Islet of Langerhans (tissue), 1 donor: ENCODE data around the gene S100A16.
"Not testable (repeated sequence)": the region's sequence is repeated elsewhere in the genome, so short reads cannot be mapped to it uniquely, and the experiment has no call there.

Experiments
- FAIRE-seq: peaks from one replicate; lab custom pipeline; 2011; peaks lifted over from hg19 to GRCh38; lab: Jason Lieb, UNC

S100A16 gene

GRCh38 chr1:153562021-153562420 lies 50.9 kb downstream of the S100A16 start:
- FAIRE-seq: not testable (repeated sequence)

GRCh38 chr1:153561466-153561985 lies 51.4 kb downstream of the S100A16 start:
- no peak for FAIRE-seq

DNA sequence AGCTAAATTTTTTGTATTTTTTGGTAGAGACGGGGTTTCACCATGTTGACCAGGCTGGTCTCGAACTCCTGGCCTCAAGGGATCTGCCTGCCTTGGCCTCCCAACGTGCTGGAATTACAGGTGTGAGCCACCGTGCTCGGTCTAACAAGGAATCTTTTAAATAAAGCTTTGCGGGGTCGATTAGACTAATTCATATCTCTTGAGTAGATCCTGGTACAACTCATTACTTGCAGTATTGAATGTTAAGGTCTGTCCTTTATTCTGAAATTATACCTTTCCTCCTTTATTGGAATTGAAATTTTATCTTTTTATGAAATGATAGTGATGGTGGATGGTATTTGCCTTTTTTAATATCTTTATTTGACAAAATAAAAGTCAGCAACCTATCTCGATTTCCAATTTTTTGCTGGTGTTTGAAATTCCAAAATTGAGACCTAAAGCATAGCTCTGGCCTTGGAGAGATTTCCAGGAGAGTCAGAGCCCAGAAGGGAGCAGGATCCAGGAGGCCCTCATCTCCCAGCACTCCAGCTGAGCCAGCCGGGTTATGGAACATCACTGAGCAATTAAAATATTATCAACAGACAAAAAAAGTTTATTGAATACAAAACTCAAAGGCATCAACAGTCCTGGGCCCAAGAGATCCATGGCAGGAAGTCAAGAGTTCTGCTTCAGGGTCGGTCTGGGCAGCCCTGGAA lies 52.0 kb downstream of the S100A16 start:
- no peak for FAIRE-seq

DNA sequence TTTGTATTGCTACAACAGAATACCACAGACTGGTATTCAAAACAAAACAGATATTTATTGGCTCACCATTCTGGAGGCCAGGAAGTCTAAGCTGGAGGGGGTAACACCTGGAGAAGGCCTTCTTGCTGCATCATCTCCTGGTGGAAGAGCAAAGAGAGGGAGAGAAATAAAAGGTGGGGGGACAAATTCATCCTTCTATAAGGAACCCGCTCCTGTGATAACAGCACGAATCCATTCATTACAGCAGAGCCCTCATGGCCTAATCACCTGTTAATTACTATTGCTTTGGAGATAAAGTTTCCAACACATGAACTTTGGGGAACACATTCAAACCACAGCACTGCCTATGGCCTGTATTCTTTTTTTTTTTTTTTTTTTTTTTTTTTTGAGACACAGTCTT lies 52.7 kb downstream of the S100A16 start:
- no peak for FAIRE-seq

DNA sequence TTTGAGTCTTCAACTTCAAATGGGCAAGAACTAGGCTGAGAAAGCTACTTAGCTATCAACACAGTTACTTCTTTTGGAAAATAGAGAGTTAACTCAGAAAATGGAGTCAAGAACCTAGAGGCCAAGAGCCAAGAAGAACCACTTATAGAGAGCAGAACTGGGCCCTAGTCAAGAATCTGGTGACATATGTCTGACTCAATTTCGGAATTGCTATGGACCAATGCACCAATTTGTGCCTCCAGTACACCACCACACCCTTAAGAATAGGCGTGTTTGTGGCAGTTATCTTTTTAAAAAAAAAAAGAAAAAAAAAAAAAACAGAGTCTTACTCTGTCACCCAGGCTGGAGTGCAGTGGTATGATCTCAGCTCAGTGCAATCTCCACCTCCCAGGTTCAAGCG lies 55.1 kb downstream of the S100A16 start:
- FAIRE-seq: no peak
